ENCODE data around the gene SFT2D2.
A peak's percentile ranks its signal among the peaks of the same experiment; 100 is the strongest.
"Not testable (repeated sequence)": the region's sequence is repeated elsewhere in the genome, so short reads cannot be mapped to it uniquely, and the experiment has no call there.

Gene SFT2D2

GRCh38 chr1:168225476-168226190, at the start of gene SFT2D2:
SFT2D2 (plus strand) TSS chr1:168226004; CDS start chr1:168226080, 76 bp downstream.
- peak; percentile 53 to 64 for DNase-seq

- DNase-seq: no peak
Measured at GRCh38 chr1:168178227-168178637, 47.6 kb upstream of the SFT2D2 start.

GRCh38 chr1:168178638-168179437, 47.0 kb upstream of the SFT2D2 start, which contains the start of gene TIPRL:
TIPRL (plus strand) TSS chr1:168178962; CDS start chr1:168179078, 116 bp downstream.
- peak; percentile 78 to 96 for DNase-seq

GRCh38 chr1:168179438-168180147, 46.2 kb upstream of the SFT2D2 start:
- DNase-seq: no peak

GRCh38 chr1:168180148-168180524, 45.7 kb upstream of the SFT2D2 start:
- DNase-seq: no peak

GRCh38 chr1:168181063-168181720, 44.6 kb upstream of the SFT2D2 start:
- not testable (repeated sequence) for DNase-seq

DNA sequence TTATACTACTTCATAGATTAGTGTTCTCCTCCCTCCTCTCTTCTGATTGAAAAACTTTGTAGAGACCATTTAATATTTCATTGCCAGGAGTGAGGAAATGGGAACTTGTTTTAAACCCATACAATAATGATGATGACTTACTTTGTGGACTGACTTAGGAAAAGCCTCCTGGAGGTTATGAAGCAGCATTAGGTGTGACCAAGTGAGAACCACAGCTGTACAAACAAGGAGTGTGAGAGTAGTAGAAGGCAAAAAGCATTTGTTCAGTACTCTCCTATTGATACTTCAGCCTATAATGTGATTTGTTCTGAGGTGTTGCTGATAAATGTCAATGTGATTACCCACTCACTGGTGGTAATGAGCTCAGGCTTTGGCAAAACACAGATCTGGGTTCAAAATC, 38.6 kb upstream of the SFT2D2 start:
- no peak for DNase-seq

DNA sequence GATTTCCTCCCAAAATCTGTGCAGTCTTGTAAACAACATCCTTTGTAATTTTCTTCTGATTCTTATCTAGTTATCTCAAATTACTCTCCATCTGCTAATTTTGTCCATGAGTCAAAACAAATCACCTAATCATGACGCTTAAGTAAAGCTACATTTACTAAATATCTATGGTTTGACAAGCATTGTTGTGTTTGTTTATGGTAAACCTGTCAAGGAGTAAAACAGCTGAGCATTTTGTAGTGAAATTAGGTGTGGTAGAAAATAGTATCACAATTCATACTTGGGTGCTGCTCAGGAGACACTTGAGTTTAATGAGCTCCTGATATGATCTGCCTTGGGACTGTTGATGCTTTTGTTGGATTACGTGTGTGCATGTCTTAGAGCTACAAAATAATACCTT, 35.4 kb upstream of the SFT2D2 start:
- DNase-seq: no peak

DNA sequence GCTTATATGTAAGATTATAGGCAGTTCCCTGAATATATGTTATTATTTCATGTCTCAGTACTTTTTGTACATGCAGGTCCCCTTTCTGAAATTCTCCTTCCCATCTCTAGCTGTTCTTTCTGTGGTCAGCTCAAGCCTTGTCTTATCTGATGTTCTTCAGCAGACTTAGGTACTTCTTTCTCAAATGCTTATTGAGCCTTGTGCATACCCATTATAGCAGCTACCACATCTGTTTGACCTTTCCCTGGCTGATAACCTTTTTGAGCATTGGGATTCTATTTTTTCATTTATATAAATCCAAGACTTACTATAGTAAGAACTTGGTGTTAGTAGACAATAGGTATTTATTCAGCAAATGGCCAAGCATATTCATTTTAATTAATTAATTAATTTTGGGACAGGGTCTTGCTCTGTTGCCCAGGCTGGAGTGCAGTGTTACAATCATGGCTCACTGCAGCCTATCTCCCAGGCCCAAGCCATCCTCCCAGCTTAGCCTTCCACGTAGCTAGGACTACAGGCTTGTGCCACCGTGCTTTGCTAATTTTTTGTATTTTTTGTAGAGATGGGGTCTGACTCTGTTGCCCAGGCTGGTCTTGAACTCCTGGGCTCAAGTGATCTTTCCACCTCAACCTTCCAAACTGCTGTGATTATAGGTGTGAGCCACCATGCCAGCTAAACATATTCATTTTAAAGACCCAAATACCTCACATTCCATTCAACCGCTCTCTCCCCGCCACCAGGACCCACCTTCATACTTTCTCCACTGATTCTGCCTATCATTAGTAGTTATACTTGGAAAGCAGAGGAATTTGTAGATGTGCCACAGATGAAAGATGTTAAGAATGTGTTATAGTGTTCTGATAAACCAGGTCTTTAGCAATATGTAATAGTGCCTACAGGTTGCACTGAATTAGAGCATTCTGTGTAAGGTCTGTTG, 30.3 kb upstream of the SFT2D2 start:
- DNase-seq: no peak

GRCh38 chr1:168199056-168199455, 26.7 kb upstream of the SFT2D2 start:
- DNase-seq: no peak

GRCh38 chr1:168202941-168203654, 22.7 kb upstream of the SFT2D2 start:
- DNase-seq: no peak

- no peak for DNase-seq
Measured at GRCh38 chr1:168206111-168206510, 19.7 kb upstream of the SFT2D2 start.

- DNase-seq: not testable (repeated sequence)
Measured at GRCh38 chr1:168207673-168208072, 18.1 kb upstream of the SFT2D2 start.

DNA sequence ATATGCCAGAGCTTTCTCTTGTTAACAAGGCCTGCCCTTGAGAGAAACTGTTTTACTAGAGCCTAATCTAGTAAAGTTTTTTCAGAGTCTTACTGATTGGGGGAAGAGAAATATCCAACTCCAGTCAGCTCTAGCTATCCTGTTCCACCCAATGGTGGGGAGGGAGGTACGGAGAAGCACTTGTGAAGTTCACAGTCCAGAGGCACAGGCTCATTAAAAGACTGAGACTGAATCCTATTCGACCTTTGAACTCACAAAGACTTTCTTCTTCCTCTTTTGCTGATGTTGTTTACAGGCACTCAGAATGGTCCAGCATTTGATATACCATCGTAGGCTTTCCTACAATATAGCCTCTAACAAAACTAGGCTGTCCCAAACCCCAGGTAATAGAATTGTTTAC, 15.5 kb upstream of the SFT2D2 start:
- no peak for DNase-seq

DNA sequence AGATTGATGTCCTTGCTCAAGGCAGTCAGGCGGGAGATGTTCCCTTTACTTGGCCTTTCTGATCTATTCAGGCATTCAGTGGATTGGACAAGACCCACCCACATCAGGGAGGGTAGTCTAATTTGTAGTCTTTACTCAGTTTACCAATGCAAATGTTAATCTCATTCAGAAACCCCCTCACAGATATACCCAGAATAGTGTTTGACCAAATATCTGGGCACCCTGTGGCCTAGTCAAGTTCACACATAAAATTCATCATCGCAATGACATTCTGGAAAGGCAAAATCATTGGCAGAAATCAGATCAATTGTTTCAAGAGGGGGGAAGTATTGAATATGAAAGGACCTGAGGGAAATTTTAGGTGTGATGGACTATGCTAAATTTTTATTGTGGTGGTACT, 12.5 kb upstream of the SFT2D2 start:
- no peak for DNase-seq

DNA sequence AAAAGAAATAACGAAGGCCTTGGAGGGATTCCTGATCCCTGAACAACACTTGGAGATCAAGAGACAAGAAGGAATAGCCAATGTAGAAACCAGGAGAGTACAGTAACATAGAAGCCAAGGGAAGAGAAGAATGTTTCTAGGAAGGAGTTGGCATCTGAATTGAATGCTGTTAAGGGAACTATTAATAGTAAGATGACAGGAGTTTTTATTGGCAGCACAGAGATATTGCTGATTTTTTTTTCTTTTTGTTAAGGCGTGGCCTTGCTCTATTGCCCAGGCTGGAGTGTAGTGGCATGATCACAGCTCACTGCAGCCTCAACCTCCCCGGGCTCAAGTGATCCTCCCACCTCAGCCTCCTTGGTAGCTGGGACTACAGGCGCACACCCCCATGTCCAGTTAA, 9.6 kb upstream of the SFT2D2 start:
- DNase-seq: no peak

DNA sequence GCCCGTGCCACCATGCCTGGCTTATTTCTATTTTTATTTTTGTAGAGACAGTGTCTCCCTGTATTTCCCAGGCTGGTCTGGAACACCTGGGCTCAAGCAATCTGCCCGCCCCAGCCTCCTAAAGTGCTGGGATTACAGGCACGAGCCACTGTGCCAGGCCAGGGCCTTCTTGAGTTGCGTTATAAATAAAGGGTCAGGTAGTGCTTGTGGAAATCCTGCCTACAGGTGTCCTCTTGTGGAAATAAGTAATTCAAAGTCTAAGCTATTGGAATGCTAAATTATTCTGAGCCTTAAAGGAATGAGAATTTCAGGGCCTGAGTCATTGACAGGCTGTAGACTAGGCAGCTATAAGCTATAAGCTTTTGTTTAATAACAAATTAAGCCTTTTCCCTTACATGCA, 8.1 kb upstream of the SFT2D2 start:
- DNase-seq: no peak

- no peak for DNase-seq
Measured at GRCh38 chr1:168218658-168219057, 7.1 kb upstream of the SFT2D2 start.

GRCh38 chr1:168220470-168220871, 5.3 kb upstream of the SFT2D2 start:
- DNase-seq: no peak

GRCh38 chr1:168221275-168221674, 4.5 kb upstream of the SFT2D2 start:
- no peak for DNase-seq

DNA sequence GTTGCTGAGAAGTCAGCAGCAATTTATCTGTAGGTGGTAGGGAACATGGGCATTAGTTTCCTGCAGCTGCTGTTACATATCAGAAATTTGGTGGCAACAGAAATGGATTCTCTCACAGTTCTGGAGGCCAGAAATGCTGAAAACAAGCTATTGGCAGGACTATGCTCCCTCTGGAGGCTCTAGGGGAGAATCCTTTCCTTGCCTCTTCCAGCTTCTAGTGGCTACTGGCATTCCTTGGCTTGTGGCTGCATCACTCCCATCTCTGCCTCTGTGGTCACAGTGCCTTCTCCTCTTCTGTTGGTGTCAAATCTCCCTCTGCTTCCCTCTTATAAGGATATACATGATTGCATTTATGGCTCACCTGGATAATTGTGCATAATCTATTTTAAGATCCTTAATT, 2.5 kb upstream of the SFT2D2 start:
- DNase-seq: no peak
